HG03060 (cell line): ENCODE data around the gene IL17D.
"Not testable (repeated sequence)": the region's sequence is repeated elsewhere in the genome, so short reads cannot be mapped to it uniquely, and the experiment has no call there.

Source experiments
- ATAC-seq: cut with Tn5 transposase; IDR thresholded peaks from one replicate; pipeline ENCODE4 v1.9.1; 2021; ENCODE audit warnings: low read depth, moderate number of reproducible peaks; ENCODE audit not compliant: unreplicated experiment

The IL17D gene

GRCh38 chr13:20717581-20718542, 14.4 kb downstream of the IL17D start:
- no peak for ATAC-seq

- ATAC-seq = no peak
Measured at GRCh38 chr13:20718958-20719566, 15.6 kb downstream of the IL17D start.

- no peak for ATAC-seq
Measured at GRCh38 chr13:20719783-20720182, 16.3 kb downstream of the IL17D start.

- ATAC-seq = no peak
Measured at GRCh38 chr13:20720499-20720898, 17.0 kb downstream of the IL17D start.

GRCh38 chr13:20721058-20721453, 17.6 kb downstream of the IL17D start:
- ATAC-seq = no peak

- no peak for ATAC-seq
Measured at GRCh38 chr13:20721454-20722357, 18.2 kb downstream of the IL17D start.

GRCh38 chr13:20727856-20728255, 24.4 kb downstream of the IL17D start:
- ATAC-seq = no peak

- ATAC-seq = no peak
Measured at GRCh38 chr13:20728579-20729311, 25.2 kb downstream of the IL17D start.

GRCh38 chr13:20729633-20730585, 26.4 kb downstream of the IL17D start:
- no peak for ATAC-seq

GRCh38 chr13:20738616-20739015, 35.1 kb downstream of the IL17D start:
- no peak for ATAC-seq

- ATAC-seq = no peak
Measured at GRCh38 chr13:20740021-20740420, 36.5 kb downstream of the IL17D start.

GRCh38 chr13:20743830-20744404, 40.4 kb downstream of the IL17D start:
- not testable (repeated sequence) for ATAC-seq

- ATAC-seq = no peak
Measured at GRCh38 chr13:20749377-20749776, 45.9 kb downstream of the IL17D start.

GRCh38 chr13:20754009-20754408, 50.5 kb downstream of the IL17D start:
- no peak for ATAC-seq

- ATAC-seq = no peak
Measured at GRCh38 chr13:20760872-20761271, 57.4 kb downstream of the IL17D start.

GRCh38 chr13:20767309-20767943, 63.9 kb downstream of the IL17D start:
- no peak for ATAC-seq

GRCh38 chr13:20769091-20769490, 65.6 kb downstream of the IL17D start:
- no peak for ATAC-seq

GRCh38 chr13:20769834-20770233, 66.3 kb downstream of the IL17D start:
- ATAC-seq = no peak
